Right lobe of liver (tissue), 6 donors: ENCODE results near the gene REXO5. TPM values are rescaled to one million over a fixed set of nuclear protein-coding genes. Genes with fewer than 3 reads are reported as not detected.
"Not testable (repeated sequence)": the region's sequence is repeated elsewhere in the genome, so short reads cannot be mapped to it uniquely, and the experiment has no call there.

Experiments
- ATAC-seq, 4 donors: fragments of 200-7000 bp; cut with Tn5 transposase; one replicate each; pipeline ENCODE4 v1.9.1; 2020; ENCODE audit warnings: mild to moderate bottlenecking in 4 of 4, moderate library complexity in 4 of 4
- DNase-seq, 3 donors: peaks; one replicate each; pipeline ENCODE4 v3.0.0-alpha.2; 2020
- H3K27ac ChIP-seq, 3 donors: fragments of 200-600 bp; one replicate each; pipeline ENCODE4 v1.8.0; 2022
- H3K27me3 ChIP-seq, 2 donors: fragments of 200-600 bp; one replicate each; pipeline ENCODE4 v1.8.0; 2022
- H3K36me3 ChIP-seq, 4 donors: fragments of 200-600 bp; sonication (generic) in 1 of 4; one replicate each; pipeline versions ENCODE4 v1.5.1 to v1.8.0; 2017 to 2022; ENCODE audit warnings: control low read depth in 1 of 4
- H3K4me1 ChIP-seq, 4 donors: fragments of 200-600 bp; sonication (generic) in 1 of 4; one replicate each; pipeline versions ENCODE4 v1.5.1 to v1.8.0; 2017 to 2022; ENCODE audit warnings: control low read depth in 1 of 4
- H3K4me3 ChIP-seq, 3 donors: fragments of 200-600 bp; one replicate each; pipeline ENCODE4 v1.8.0; 2022
- H3K9me3 ChIP-seq, 4 donors: fragments of 200-600 bp; sonication (generic) in 1 of 4; one replicate each; pipeline versions ENCODE4 v1.5.1 to v1.8.0; 2017 to 2022; ENCODE audit warnings: control low read depth in 1 of 4
- POLR2A ChIP-seq: fragments of 450-650 bp; IDR thresholded peaks from one replicate; pipeline ENCODE4 v1.6.1; 2017; ENCODE audit warnings: antibody characterized with exemption, mild to moderate bottlenecking
- WGBS: methylation state at CpG from one replicate; pipeline ENCODE4 v1.1.6; 2018; ENCODE audit warnings: low coverage, low lambda C conversion rate; ENCODE audit not compliant: insufficient coverage; ENCODE audit errors: missing lambda C conversion rate; 5-methylcytosine and 5-hydroxymethylcytosine counted together
- intact Hi-C, 2 donors: fragments of 100-400 bp; cut with DNase I; formaldehyde crosslinking; loops; one replicate each; pipeline versions ENCODE4 v1.11.2 to v1.14.1; 2022
- total RNA-seq, 6 experiments: library from RNA; depleted of rRNA in 2 of 6; stranded (reverse); fragments of >200 nt in 2 of 6; fragmentation: NEBNext Ultra II Directional in 3 of 6; extraction: Animal tissue kit (Norgen Biotek cat#: 25700) in 3 of 6; gene quantifications; one replicate each; pipeline versions ENCODE4 v1.1.0 to v1.2.4, GENCODE V29; 2016 to 2023
- TF ChIP-seq, protein P1 (sequence below), 4 donors: fragments of 200-600 bp in 3 of 4; fragments of 450-650 bp in 1 of 4; IDR thresholded peaks; one replicate each; pipeline versions ENCODE4 v1.5.1 to v1.8.0; 2016 to 2022; ENCODE audit warnings: antibody characterized with exemption in 4 of 4, mild to moderate bottlenecking in 2 of 4
- donor health status: DM: no; HTN: yes; CAD: no.
- donor health status: DM: no; HTN: no; CAD: no.
- donor health status: DM: no; HTN: no; CAD: no.
- donor health status: DM: no; HTN: yes; CAD: no.
- donor health status: DM: no; HTN: yes; CAD: no.

Gene REXO5
- total RNA-seq, 6 experiments from 2014 or later = 1.1 to 2.9 (median 2.4) TPM

- Histone ChIP-seq H3K36me3 (peaks cover 0 to 31% (median 15%) of the 10 kb centered on the region in 4 donors), H3K4me3 (no peak overlapping the region), H3K9me3 (no peaks in the 10 kb centered on the region), H3K27ac (no peak overlapping the region), H3K27me3 (no peaks in the 10 kb centered on the region), H3K4me1 (peaks cover 0 to 1% (median 0%) of the 10 kb centered on the region in 4 donors)
- intact Hi-C loops = loop anchor here (10.0 kb wide), 2 partner anchors 48 to 228 kb away; partner anchors contain the start of genes DCUN1D3 (in 1 of the 2) and LYRM1 (in 1 of the 2)
- TF ChIP-seq, protein P1, sequence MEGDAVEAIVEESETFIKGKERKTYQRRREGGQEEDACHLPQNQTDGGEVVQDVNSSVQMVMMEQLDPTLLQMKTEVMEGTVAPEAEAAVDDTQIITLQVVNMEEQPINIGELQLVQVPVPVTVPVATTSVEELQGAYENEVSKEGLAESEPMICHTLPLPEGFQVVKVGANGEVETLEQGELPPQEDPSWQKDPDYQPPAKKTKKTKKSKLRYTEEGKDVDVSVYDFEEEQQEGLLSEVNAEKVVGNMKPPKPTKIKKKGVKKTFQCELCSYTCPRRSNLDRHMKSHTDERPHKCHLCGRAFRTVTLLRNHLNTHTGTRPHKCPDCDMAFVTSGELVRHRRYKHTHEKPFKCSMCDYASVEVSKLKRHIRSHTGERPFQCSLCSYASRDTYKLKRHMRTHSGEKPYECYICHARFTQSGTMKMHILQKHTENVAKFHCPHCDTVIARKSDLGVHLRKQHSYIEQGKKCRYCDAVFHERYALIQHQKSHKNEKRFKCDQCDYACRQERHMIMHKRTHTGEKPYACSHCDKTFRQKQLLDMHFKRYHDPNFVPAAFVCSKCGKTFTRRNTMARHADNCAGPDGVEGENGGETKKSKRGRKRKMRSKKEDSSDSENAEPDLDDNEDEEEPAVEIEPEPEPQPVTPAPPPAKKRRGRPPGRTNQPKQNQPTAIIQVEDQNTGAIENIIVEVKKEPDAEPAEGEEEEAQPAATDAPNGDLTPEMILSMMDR (IDR thresholded peaks at IDR 0.05) = no peak
- no peak for TF ChIP-seq POLR2A
- ATAC-seq (no peak), DNase-seq (no peak)
- 100% methylated on average over 1 of the region's 2 CpGs for WGBS
Measured at GRCh38 chr16:20857281-20857680, 51.0 kb downstream of the REXO5 start.

DNA sequence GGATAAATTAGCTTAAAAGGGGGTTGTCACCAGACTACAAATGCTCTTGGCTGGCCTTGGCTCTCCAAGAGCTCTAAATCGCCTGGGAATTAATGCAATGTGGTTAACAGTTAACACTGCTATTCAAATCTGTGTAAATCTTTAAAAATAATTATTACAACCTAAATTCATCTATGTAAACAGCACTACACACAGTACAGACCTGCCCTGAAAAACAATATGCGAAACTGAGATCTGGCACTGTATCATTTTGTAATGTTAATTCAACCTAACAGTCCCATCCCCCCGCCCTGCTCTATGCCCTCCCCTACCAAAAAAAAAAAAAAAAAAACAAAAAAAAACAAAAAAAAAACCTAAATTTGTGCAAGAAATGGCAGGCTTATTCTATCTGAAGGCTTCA, 52.9 kb downstream of the REXO5 start:
- no peaks in the 10 kb centered on the region for H3K27me3 ChIP-seq
- H3K4me1 ChIP-seq = no peaks in the 10 kb centered on the region
- ATAC-seq (no peak), DNase-seq (no peak)
- intact Hi-C loops = loop anchor here (10.0 kb wide), 2 partner anchors 46 to 226 kb away; partner anchors contain the start of genes DCUN1D3 (in 1 of the 2) and LYRM1 (in 1 of the 2)
- peaks cover 0 to 31% (median 16%) of the 10 kb centered on the region in 4 donors for H3K36me3 ChIP-seq
- no peak overlapping the region for H3K27ac ChIP-seq
- no peak overlapping the region for H3K4me3 ChIP-seq
- H3K9me3 ChIP-seq = no peaks in the 10 kb centered on the region
- 81% methylated on average over 3 of the region's 3 CpGs for WGBS
- no peak for TF ChIP-seq POLR2A
- TF ChIP-seq, protein P1 (IDR thresholded peaks at IDR 0.05) = no peak

- intact Hi-C loops = loop anchor here (10.0 kb wide), 2 partner anchors 45 to 225 kb away; partner anchors contain the start of genes DCUN1D3 (in 1 of the 2) and LYRM1 (in 1 of the 2)
- WGBS = 80% methylated on average over 4 of the region's 4 CpGs
- no peaks in the 10 kb centered on the region for H3K27me3 ChIP-seq
- DNase-seq (no peak), ATAC-seq (no peak)
- H3K9me3 ChIP-seq = no peaks in the 10 kb centered on the region
- peaks cover 0 to 31% (median 16%) of the 10 kb centered on the region in 4 donors for H3K36me3 ChIP-seq
- H3K27ac ChIP-seq = no peak overlapping the region
- H3K4me3 ChIP-seq = no peak overlapping the region
- TF ChIP-seq POLR2A = no peak
- TF ChIP-seq, protein P1 (IDR thresholded peaks at IDR 0.05) = no peak
- H3K4me1 ChIP-seq = no peaks in the 10 kb centered on the region
Measured at GRCh38 chr16:20859699-20860098, 53.4 kb downstream of the REXO5 start.

DNA sequence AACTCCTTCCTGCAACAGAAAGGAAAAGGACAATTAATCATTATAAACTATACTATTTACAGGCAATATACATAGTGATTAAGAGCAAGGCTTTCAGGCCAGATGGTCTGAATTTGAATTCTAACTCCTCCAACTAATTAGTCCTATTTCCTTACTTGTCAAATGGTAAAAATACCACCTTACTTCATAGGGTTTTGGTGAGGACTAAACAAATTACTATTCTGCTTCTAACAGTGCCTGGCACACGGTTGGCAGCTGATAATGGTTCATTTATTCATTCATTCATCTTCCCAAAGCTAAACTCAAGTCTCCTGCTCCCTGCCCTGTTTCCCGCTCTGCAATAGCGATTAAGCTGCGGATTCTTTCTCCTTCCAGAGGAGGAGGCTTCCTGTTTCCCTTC, 54.0 kb downstream of the REXO5 start:
- no peaks in the 10 kb centered on the region for H3K9me3 ChIP-seq
- no peaks in the 10 kb centered on the region for H3K27me3 ChIP-seq
- TF ChIP-seq, protein P1 (IDR thresholded peaks at IDR 0.05) = no peak
- no peak for TF ChIP-seq POLR2A
- no peaks in the 10 kb centered on the region for H3K4me1 ChIP-seq
- peaks cover 0 to 31% (median 16%) of the 10 kb centered on the region in 4 donors for H3K36me3 ChIP-seq
- WGBS = 75% methylated on average over 4 of the region's 4 CpGs
- ATAC-seq (no peak), DNase-seq (no peak)
- no peak overlapping the region for H3K4me3 ChIP-seq
- no peak overlapping the region for H3K27ac ChIP-seq
- intact Hi-C loops = no loop called here

- peaks cover 0 to 31% (median 14%) of the 10 kb centered on the region in 4 donors for H3K36me3 ChIP-seq
- intact Hi-C loops, H3K9me3 ChIP-seq, DNase-seq, H3K27me3 ChIP-seq, ATAC-seq, H3K4me1 ChIP-seq, H3K27ac ChIP-seq, H3K4me3 ChIP-seq: not testable (repeated sequence)
- WGBS = 93% methylated on average over 2 of the region's 4 CpGs
Measured at GRCh38 chr16:20860995-20861394, 54.7 kb downstream of the REXO5 start.
